Adrenal gland (tissue), 12 donors: ENCODE measurements around the gene CALML6. TPM values are rescaled to one million over a fixed set of nuclear protein-coding genes. Genes with fewer than 3 reads are reported as not detected.

Experiments used
- DNase-seq, 7 donors: peaks; one replicate each; pipeline ENCODE4 v3.0.0-alpha.2; 2019 to 2020
- H3K27ac ChIP-seq, 5 donors: fragments of 200-600 bp; sonication (generic) in 4 of 5; 1 replicate in 3 of 5; 2 replicates in 2 of 5; pipeline versions ENCODE4 v1.5.1 to v1.8.0; 2016 to 2020; ENCODE audit warnings: mild to moderate bottlenecking in 1 of 5
- H3K27me3 ChIP-seq: fragments of 200-600 bp; 2 replicates; pipeline ENCODE4 v1.8.0; 2021
- H3K36me3 ChIP-seq, 2 donors: fragments of 200-600 bp; replicated peaks in 1 of 2; 1 replicate in 1 of 2; 2 replicates in 1 of 2; pipeline versions ENCODE4 v1.5.1 to v1.8.0; 2018 to 2022
- H3K4me1 ChIP-seq, 2 donors: fragments of 200-600 bp; replicated peaks in 1 of 2; 1 replicate in 1 of 2; 2 replicates in 1 of 2; pipeline versions ENCODE4 v1.5.1 to v1.8.0; 2018 to 2021
- H3K4me3 ChIP-seq, 4 donors: fragments of 200-600 bp; sonication (generic) in 3 of 4; one replicate each; pipeline ENCODE4 v1.5.1; 2016 to 2018
- H3K9me3 ChIP-seq, 3 donors: fragments of 200-600 bp; sonication (generic) in 1 of 3; replicated peaks in 1 of 3; 1 replicate in 2 of 3; 2 replicates in 1 of 3; pipeline versions ENCODE4 v1.5.1 to v1.8.0; 2016 to 2021
- CTCF ChIP-seq, 6 experiments: fragments of 450-650 bp in 4 of 6; fragments of 200-600 bp in 2 of 6; sonication (generic) in 1 of 6; IDR thresholded peaks; 1 replicate in 5 of 6; 2 replicates in 1 of 6; pipeline versions ENCODE4 v1.5.1 to v1.8.0; 2016 to 2021; ENCODE audit warnings: antibody characterized with exemption in 6 of 6, mild to moderate bottlenecking in 2 of 6, moderate library complexity in 1 of 6
- POLR2A ChIP-seq, 2 donors: fragments of 450-650 bp; IDR thresholded peaks; one replicate each; pipeline ENCODE4 v1.6.1; 2017; ENCODE audit warnings: antibody characterized with exemption in 2 of 2, mild to moderate bottlenecking in 2 of 2, moderate library complexity in 1 of 2
- WGBS, 4 donors: extraction: QIAGEN DNeasy Blood & Tissue Kit in 2 of 4; methylation state at CpG; one replicate each; pipeline versions ENCODE4 v1.1.5 to v1.1.7; 2013 to 2017; 5-methylcytosine and 5-hydroxymethylcytosine counted together
- intact Hi-C, 2 donors: fragments of 100-400 bp; cut with DNase I; formaldehyde crosslinking; loops; one replicate each; pipeline versions ENCODE4 v1.14.1 to v1.15.0; 2022 to 2023
- polyA plus RNA-seq, 3 donors: library from polyadenylated mRNA; stranded (reverse); fragments of 200-250 nt in 2 of 3; fragments of 350-450 nt in 1 of 3; fragmentation: Illumina TruSeq in 1 of 3; extraction: RNeasy Lipid Tissue Mini Kit (QIAGEN cat#74804) in 1 of 3; gene quantifications; one replicate each; pipeline ENCODE4 v1.2.3, GENCODE V29; 2013 to 2014
- total RNA-seq, 9 donors: library from RNA; depleted of rRNA in 4 of 9; stranded (reverse); fragments of >200 nt in 4 of 9; fragments of 120-200 nt in 1 of 9; fragmentation: NEBNext Ultra II Directional in 1 of 9; extraction: Animal tissue kit (Norgen Biotek cat#: 25700) in 1 of 9; gene quantifications; one replicate each; pipeline versions ENCODE4 v1.1.0 to v1.2.4, GENCODE V29; 2013 to 2023
- donor health status: healthy with polysubstance abuse.
- donor health status: Bipolar disorder and iron deficiency.
- donor health status: DM: yes; HTN: yes; CAD: no.
- donor health status: DM: no; HTN: no; CAD: no.
- donor health status: DM: no; HTN: no; CAD: no.
- donor health status: DM: yes; HTN: yes; CAD: no.

CALML6 gene
- total and polyA plus RNA-seq, 12 donors: 0.17 to 4.7 (median 0.48) TPM; not detected in 6

- Histone ChIP-seq H3K4me1 (peaks cover 0 to 8% of the 10 kb centered on the region in 2 donors), H3K27me3 (no peaks in the 10 kb centered on the region), H3K9me3 (no peaks in the 10 kb centered on the region), H3K4me3 (no peak overlapping the region), H3K36me3 (no peaks in the 10 kb centered on the region), H3K27ac (no peak overlapping the region)
- intact Hi-C loops: no loop called here
- no peak for DNase-seq
- 83 to 90% (median 85%) methylated on average over 15 to 17 of the region's 17 CpGs for WGBS, 4 donors
- no peak for TF ChIP-seq POLR2A (IDR thresholded peaks at IDR 0.05)
- no peak for TF ChIP-seq CTCF (IDR thresholded peaks at IDR 0.05)
Measured at GRCh38 chr1:1963570-1963969, 48.5 kb downstream of the CALML6 start.

GRCh38 chr1:1964811-1965210, 49.8 kb downstream of the CALML6 start:
- Histone ChIP-seq H3K4me1 (peaks cover 0 to 6% of the 10 kb centered on the region in 2 donors), H3K27ac (no peak overlapping the region), H3K27me3 (no peaks in the 10 kb centered on the region), H3K4me3 (no peak overlapping the region), H3K9me3 (no peaks in the 10 kb centered on the region), H3K36me3 (no peaks in the 10 kb centered on the region)
- DNase-seq: no peak
- intact Hi-C loops: no loop called here
- 88 to 90% (median 88%) methylated on average over 7 to 25 of the region's 25 CpGs for WGBS, 4 donors
- no peak for TF ChIP-seq POLR2A (IDR thresholded peaks at IDR 0.05)
- TF ChIP-seq CTCF (IDR thresholded peaks at IDR 0.05): no peak

GRCh38 chr1:1965546-1965945, 50.5 kb downstream of the CALML6 start:
- WGBS, 4 donors: 40 to 82% (median 80%) methylated on average over 1 to 10 of the region's 10 CpGs
- intact Hi-C loops: no loop called here

GRCh38 chr1:1966071-1966740, 51.1 kb downstream of the CALML6 start:
- H3K27ac ChIP-seq: no peak overlapping the region
- H3K4me1 ChIP-seq: no peaks in the 10 kb centered on the region
- TF ChIP-seq POLR2A (IDR thresholded peaks at IDR 0.05) (no peak), CTCF (IDR thresholded peaks at IDR 0.05) (no peak)
- WGBS, 4 donors: 58 to 71% (median 70%) methylated on average over 34 to 38 of the region's 38 CpGs
- no peaks in the 10 kb centered on the region for H3K27me3 ChIP-seq
- no peak overlapping the region for H3K4me3 ChIP-seq
- no peaks in the 10 kb centered on the region for H3K36me3 ChIP-seq
- DNase-seq: no peak
- H3K9me3 ChIP-seq: no peaks in the 10 kb centered on the region
- intact Hi-C loops: no loop called here

More at GRCh38 chr1:1965546-1965945, 50.5 kb downstream of the CALML6 start:
- no peak overlapping the region for H3K4me3 ChIP-seq
- no peak overlapping the region for H3K27ac ChIP-seq
- H3K27me3 ChIP-seq: no peaks in the 10 kb centered on the region
- DNase-seq: no peak
- H3K4me1 ChIP-seq: no peaks in the 10 kb centered on the region
- TF ChIP-seq POLR2A (IDR thresholded peaks at IDR 0.05) (no peak), CTCF (IDR thresholded peaks at IDR 0.05) (no peak)
- H3K36me3 ChIP-seq: no peaks in the 10 kb centered on the region
- no peaks in the 10 kb centered on the region for H3K9me3 ChIP-seq

Other genes with a start within 250 kb of the CALML6 start
- gene SLC35E2B, start 222.5 kb upstream of the CALML6 start, total RNA-seq: 10 to 100 TPM; 20.6 to 89.5 (median 50.6) TPM
- 10 to 100 TPM; 11.2 to 50.8 (median 37.4) TPM for gene SLC35E2B, start 222.5 kb upstream of the CALML6 start, polyA plus RNA-seq
- gene CDK11A, start 190.9 kb upstream of the CALML6 start, total RNA-seq: 10 to 100 TPM in 7 of 9 donors, 1 to 10 TPM in 2; 2.1 to 44.2 (median 18.7) TPM
- 100 to 1,000 TPM in 1 of 3 donors, 10 to 100 TPM in 2; 15.8 to 302 (median 95.8) TPM for gene CDK11A, start 190.9 kb upstream of the CALML6 start, polyA plus RNA-seq
- gene NADK, start 136.8 kb upstream of the CALML6 start, total RNA-seq: 100 to 1,000 TPM in 8 of 9 donors, 10 to 100 TPM in 1; 66.2 to 195 (median 170) TPM
- gene NADK, start 136.8 kb upstream of the CALML6 start, polyA plus RNA-seq: 100 to 1,000 TPM in 2 of 3 donors, 10 to 100 TPM in 1; 73.0 to 150 (median 102) TPM
- 100 to 1,000 TPM in 8 of 9 donors, 10 to 100 TPM in 1; 79.6 to 331 (median 172) TPM for gene GNB1, start 24.2 kb upstream of the CALML6 start, total RNA-seq
- 100 to 1,000 TPM in 1 of 3 donors, 10 to 100 TPM in 2; 81.7 to 482 (median 84.8) TPM for gene GNB1, start 24.2 kb upstream of the CALML6 start, polyA plus RNA-seq
- 10 to 100 TPM in 8 of 9 donors, 1 to 10 TPM in 1; 7.0 to 95.4 (median 58.8) TPM for gene TMEM52, start 4.0 kb downstream of the CALML6 start, total RNA-seq
- gene TMEM52, start 4.0 kb downstream of the CALML6 start, polyA plus RNA-seq: 10 to 100 TPM; 20.9 to 94.0 (median 64.7) TPM
- gene CFAP74, start 88.5 kb downstream of the CALML6 start, total RNA-seq: 1 to 10 TPM in 7 of 9 donors, under 1 TPM in 1, not detected in 1; 0.11 to 7.6 (median 2.7) TPM
- 1 to 10 TPM in 2 of 3 donors, under 1 TPM in 1; 0.88 to 6.0 (median 4.0) TPM for gene CFAP74, start 88.5 kb downstream of the CALML6 start, polyA plus RNA-seq
- 1 to 10 TPM in 7 of 9 donors, under 1 TPM in 1, not detected in 1; 0.72 to 4.4 (median 2.7) TPM for gene GABRD, start 104.1 kb downstream of the CALML6 start, total RNA-seq
- gene GABRD, start 104.1 kb downstream of the CALML6 start, polyA plus RNA-seq: 1 to 10 TPM in 2 of 3 donors, under 1 TPM in 1; 0.75 to 6.6 (median 5.2) TPM
- 10 to 100 TPM in 8 of 9 donors, 1 to 10 TPM in 1; 8.2 to 39.2 (median 23.9) TPM for gene PRKCZ, start 135.2 kb downstream of the CALML6 start, total RNA-seq
- 10 to 100 TPM; 16.3 to 50.5 (median 34.5) TPM for gene PRKCZ, start 135.2 kb downstream of the CALML6 start, polyA plus RNA-seq